AG09309 (cell line): ENCODE measurements around the gene FBXO31.

ENCODE experiments used
- DNase-seq: peaks from one replicate; pipeline ENCODE4 v3.0.0-alpha.2; 2010; ENCODE audit warnings: low read depth
- H3K4me3 ChIP-seq: 2 replicates; pipeline ENCODE4 v1.5.1; 2011; ENCODE audit warnings: mild to moderate bottlenecking, low read depth, low read length, moderate library complexity; ENCODE audit not compliant: control insufficient read depth
- CTCF ChIP-seq: IDR thresholded peaks from 2 replicates; pipeline ENCODE4 v1.5.1; 2011; ENCODE audit warnings: mild to moderate bottlenecking, low read depth, low read length, inconsistent platforms; ENCODE audit not compliant: insufficient read depth, control insufficient read depth; ENCODE audit errors: missing control alignments

The FBXO31 gene

GRCh38 chr16:87406495-87407088, 23.0 kb upstream of the FBXO31 start:
- TF ChIP-seq CTCF: no peak

GRCh38 chr16:87404764-87405625, 21.4 kb upstream of the FBXO31 start:
- H3K4me3 ChIP-seq: no peak overlapping the region
- no peak for DNase-seq
- no peak for TF ChIP-seq CTCF

More at GRCh38 chr16:87406495-87407088, 23.0 kb upstream of the FBXO31 start:
- no peak overlapping the region for H3K4me3 ChIP-seq
- DNase-seq: no peak

GRCh38 chr16:87395181-87395842, 11.7 kb upstream of the FBXO31 start:
- no peak for TF ChIP-seq CTCF

GRCh38 chr16:87393680-87394055, 10.1 kb upstream of the FBXO31 start:
- peak overlapping the region; percentile 73 for H3K4me3 ChIP-seq
- TF ChIP-seq CTCF: no peak
- DNase-seq: no peak

More at GRCh38 chr16:87395181-87395842, 11.7 kb upstream of the FBXO31 start:
- DNase-seq: no peak
- no peak overlapping the region for H3K4me3 ChIP-seq

GRCh38 chr16:87392821-87393679, 9.5 kb upstream of the FBXO31 start:
- peak; percentile 27 for TF ChIP-seq CTCF
- peak overlapping the region; percentile 73 for H3K4me3 ChIP-seq
- no peak for DNase-seq
